ENCODE results near the gene ANKMY2. TPM values are rescaled to one million over a fixed set of nuclear protein-coding genes. Genes with fewer than 3 reads are reported as not detected.

The ANKMY2 gene
- total and polyA plus RNA-seq, 2 donors (not counting 1 experiment from before 2014, with no cell fraction given) = 34.3 to 50.4 TPM

DNA sequence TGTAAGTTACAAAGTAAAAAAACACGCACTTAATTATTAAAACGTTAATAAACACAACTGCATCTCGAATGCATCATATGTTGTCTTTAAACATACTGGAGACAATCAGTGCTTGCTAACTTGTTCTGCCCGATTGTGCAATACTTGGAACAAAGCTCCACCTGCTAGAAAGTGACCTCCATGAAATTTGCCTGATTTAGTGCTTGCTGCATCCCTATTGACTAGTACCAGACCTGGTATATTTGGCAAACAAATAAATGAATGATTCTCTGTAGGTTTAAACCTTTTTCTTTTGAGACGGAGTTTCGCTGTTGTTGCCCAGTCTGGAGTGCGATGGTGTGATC, 6.7 kb upstream of the ANKMY2 start:
- DNase-seq (ENCODE audit: low read depth in 2 of 2) = no peak
- no peak overlapping the region for H2AFZ ChIP-seq (ENCODE audit: low read length)
- no peak overlapping the region for H3K27ac ChIP-seq (ENCODE audit: insufficient read depth, low read length)
- no peak overlapping the region for H3K4me2 ChIP-seq (ENCODE audit: extremely low read depth, insufficient read depth, low read length)
- H4K20me1 ChIP-seq (ENCODE audit: control insufficient read depth, extremely low read depth, insufficient read depth, low read length) = no peaks in the 10 kb centered on the region
- H3K9me3 ChIP-seq (ENCODE audit: control insufficient read depth, insufficient read depth, low read depth, low read length) = no peaks in the 10 kb centered on the region
- H3K27me3 ChIP-seq (ENCODE audit: control insufficient read depth, insufficient read depth, low read length) = no peaks in the 10 kb centered on the region
- peaks cover 68% of the 10 kb centered on the region for H3K79me2 ChIP-seq (ENCODE audit: control insufficient read depth, insufficient read depth, low read length)
- H3K4me3 ChIP-seq (replicated peaks in 1 of 4; ENCODE audit: control extremely low read depth in 1 of 4, insufficient read depth in 1 of 4, low read depth in 3 of 4, low read length in 4 of 4) = no peak overlapping the region
- no peak for TF ChIP-seq EZH2 (IDR thresholded peaks at IDR 0.05; ENCODE audit: low read length, missing control alignments)
- TF ChIP-seq, protein P1, sequence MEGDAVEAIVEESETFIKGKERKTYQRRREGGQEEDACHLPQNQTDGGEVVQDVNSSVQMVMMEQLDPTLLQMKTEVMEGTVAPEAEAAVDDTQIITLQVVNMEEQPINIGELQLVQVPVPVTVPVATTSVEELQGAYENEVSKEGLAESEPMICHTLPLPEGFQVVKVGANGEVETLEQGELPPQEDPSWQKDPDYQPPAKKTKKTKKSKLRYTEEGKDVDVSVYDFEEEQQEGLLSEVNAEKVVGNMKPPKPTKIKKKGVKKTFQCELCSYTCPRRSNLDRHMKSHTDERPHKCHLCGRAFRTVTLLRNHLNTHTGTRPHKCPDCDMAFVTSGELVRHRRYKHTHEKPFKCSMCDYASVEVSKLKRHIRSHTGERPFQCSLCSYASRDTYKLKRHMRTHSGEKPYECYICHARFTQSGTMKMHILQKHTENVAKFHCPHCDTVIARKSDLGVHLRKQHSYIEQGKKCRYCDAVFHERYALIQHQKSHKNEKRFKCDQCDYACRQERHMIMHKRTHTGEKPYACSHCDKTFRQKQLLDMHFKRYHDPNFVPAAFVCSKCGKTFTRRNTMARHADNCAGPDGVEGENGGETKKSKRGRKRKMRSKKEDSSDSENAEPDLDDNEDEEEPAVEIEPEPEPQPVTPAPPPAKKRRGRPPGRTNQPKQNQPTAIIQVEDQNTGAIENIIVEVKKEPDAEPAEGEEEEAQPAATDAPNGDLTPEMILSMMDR (conservative IDR thresholded peaks at IDR 0.05 in 1 of 2, IDR thresholded peaks at IDR 0.05 in 1 of 2; ENCODE audit: low read depth in 1 of 2, low read length in 2 of 2) = no peak
- no peak overlapping the region for H3K9ac ChIP-seq (ENCODE audit: insufficient read depth, low read length)
- H3K4me1 ChIP-seq (ENCODE audit: control insufficient read depth, extremely low read depth, insufficient read depth, low read length) = peaks cover 5% of the 10 kb centered on the region
- H3K36me3 ChIP-seq (ENCODE audit: control insufficient read depth, insufficient read depth, low read length) = no peaks in the 10 kb centered on the region

DNA sequence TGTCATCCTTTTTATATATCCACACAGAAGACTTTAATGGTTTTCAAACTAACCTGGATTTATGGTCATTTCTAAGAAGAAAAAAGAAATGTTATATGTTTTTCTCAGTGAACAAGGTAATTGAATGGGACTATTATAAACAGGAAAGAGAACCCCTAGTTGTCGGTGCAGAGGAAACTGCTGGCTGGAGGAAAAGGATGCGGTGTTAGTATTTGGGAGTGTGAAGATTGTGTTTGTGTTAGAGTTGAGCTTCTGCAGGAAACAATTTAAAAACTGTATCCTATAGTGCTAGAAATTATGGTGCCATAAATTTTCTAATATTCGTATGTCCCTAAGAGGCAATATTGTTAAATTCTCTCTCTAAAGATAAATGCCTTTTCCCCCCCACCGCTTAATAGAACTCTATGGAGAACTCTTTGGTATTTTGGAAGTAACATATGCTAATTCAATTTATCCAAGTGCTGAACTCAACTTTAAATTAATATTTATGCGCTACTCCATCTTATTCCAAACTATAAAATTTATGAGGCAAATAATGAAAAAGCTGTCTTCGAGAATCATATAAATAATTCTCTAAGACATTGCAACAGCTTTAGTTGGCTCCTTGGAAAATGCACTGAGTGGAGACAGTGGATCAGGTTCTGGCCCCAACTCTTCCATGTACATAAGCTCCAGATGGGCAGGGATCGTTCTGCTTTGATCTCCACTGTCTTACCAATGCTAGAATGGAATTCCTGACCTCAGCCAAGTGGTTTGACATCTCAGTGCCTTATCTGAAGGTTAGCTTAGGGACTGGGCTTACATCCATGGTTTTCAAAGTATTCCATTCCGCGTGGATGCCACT, 6.1 kb upstream of the ANKMY2 start:
- H4K20me1 ChIP-seq (ENCODE audit: control insufficient read depth, extremely low read depth, insufficient read depth, low read length) = no peaks in the 10 kb centered on the region
- DNase-seq (ENCODE audit: low read depth in 2 of 2) = peak; percentile 37 to 70
- no peaks in the 10 kb centered on the region for H3K27me3 ChIP-seq (ENCODE audit: control insufficient read depth, insufficient read depth, low read length)
- no peak overlapping the region for H3K27ac ChIP-seq (ENCODE audit: insufficient read depth, low read length)
- no peak overlapping the region for H3K9ac ChIP-seq (ENCODE audit: insufficient read depth, low read length)
- H3K9me3 ChIP-seq (ENCODE audit: control insufficient read depth, insufficient read depth, low read depth, low read length) = no peaks in the 10 kb centered on the region
- no peak overlapping the region for H2AFZ ChIP-seq (ENCODE audit: low read length)
- no peak overlapping the region for H3K4me3 ChIP-seq (replicated peaks in 1 of 4; ENCODE audit: control extremely low read depth in 1 of 4, insufficient read depth in 1 of 4, low read depth in 3 of 4, low read length in 4 of 4)
- peaks cover 4% of the 10 kb centered on the region for H3K4me1 ChIP-seq (ENCODE audit: control insufficient read depth, extremely low read depth, insufficient read depth, low read length)
- no peaks in the 10 kb centered on the region for H3K36me3 ChIP-seq (ENCODE audit: control insufficient read depth, insufficient read depth, low read length)
- peaks cover 68% of the 10 kb centered on the region for H3K79me2 ChIP-seq (ENCODE audit: control insufficient read depth, insufficient read depth, low read length)
- TF ChIP-seq, protein P1 (conservative IDR thresholded peaks at IDR 0.05 in 1 of 2, IDR thresholded peaks at IDR 0.05 in 1 of 2; ENCODE audit: low read depth in 1 of 2, low read length in 2 of 2) = no peak
- no peak for TF ChIP-seq EZH2 (IDR thresholded peaks at IDR 0.05; ENCODE audit: low read length, missing control alignments)
- H3K4me2 ChIP-seq (ENCODE audit: extremely low read depth, insufficient read depth, low read length) = no peak overlapping the region

DNA sequence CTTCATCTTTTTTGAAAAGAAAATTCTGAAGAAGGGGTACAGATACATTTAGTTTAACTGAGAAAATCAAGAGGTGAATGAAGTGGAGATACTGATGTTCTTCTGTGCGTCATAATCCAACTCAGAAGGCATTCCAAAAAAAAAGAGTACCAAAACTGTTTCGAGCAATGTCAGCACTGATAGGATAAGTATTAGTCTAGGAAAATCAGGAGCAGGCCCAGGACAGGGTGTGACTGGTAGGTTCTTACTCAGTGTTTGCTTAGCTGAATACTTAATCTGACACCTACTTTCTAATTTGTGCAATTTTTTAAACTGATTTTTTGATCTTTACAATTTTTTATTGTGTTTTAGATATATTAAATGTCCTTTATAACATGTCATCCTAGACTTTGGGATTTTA, 4.7 kb upstream of the ANKMY2 start:
- TF ChIP-seq, protein P1 (conservative IDR thresholded peaks at IDR 0.05 in 1 of 2, IDR thresholded peaks at IDR 0.05 in 1 of 2; ENCODE audit: low read depth in 1 of 2, low read length in 2 of 2) = no peak
- no peak for TF ChIP-seq EZH2 (IDR thresholded peaks at IDR 0.05; ENCODE audit: low read length, missing control alignments)
- no peaks in the 10 kb centered on the region for H4K20me1 ChIP-seq (ENCODE audit: control insufficient read depth, extremely low read depth, insufficient read depth, low read length)
- no peak overlapping the region for H3K27ac ChIP-seq (ENCODE audit: insufficient read depth, low read length)
- no peak for DNase-seq (ENCODE audit: low read depth in 2 of 2)
- no peak overlapping the region for H3K4me3 ChIP-seq (replicated peaks in 1 of 4; ENCODE audit: control extremely low read depth in 1 of 4, insufficient read depth in 1 of 4, low read depth in 3 of 4, low read length in 4 of 4)
- H3K4me2 ChIP-seq (ENCODE audit: extremely low read depth, insufficient read depth, low read length) = no peak overlapping the region
- no peak overlapping the region for H3K9ac ChIP-seq (ENCODE audit: insufficient read depth, low read length)
- no peaks in the 10 kb centered on the region for H3K9me3 ChIP-seq (ENCODE audit: control insufficient read depth, insufficient read depth, low read depth, low read length)
- H3K36me3 ChIP-seq (ENCODE audit: control insufficient read depth, insufficient read depth, low read length) = no peaks in the 10 kb centered on the region
- H2AFZ ChIP-seq (ENCODE audit: low read length) = no peak overlapping the region
- no peaks in the 10 kb centered on the region for H3K27me3 ChIP-seq (ENCODE audit: control insufficient read depth, insufficient read depth, low read length)
- H3K79me2 ChIP-seq (ENCODE audit: control insufficient read depth, insufficient read depth, low read length) = peaks cover 63% of the 10 kb centered on the region
- peaks cover 4% of the 10 kb centered on the region for H3K4me1 ChIP-seq (ENCODE audit: control insufficient read depth, extremely low read depth, insufficient read depth, low read length)
